ENCODE data around the gene LOXHD1.

The LOXHD1 gene

DNA sequence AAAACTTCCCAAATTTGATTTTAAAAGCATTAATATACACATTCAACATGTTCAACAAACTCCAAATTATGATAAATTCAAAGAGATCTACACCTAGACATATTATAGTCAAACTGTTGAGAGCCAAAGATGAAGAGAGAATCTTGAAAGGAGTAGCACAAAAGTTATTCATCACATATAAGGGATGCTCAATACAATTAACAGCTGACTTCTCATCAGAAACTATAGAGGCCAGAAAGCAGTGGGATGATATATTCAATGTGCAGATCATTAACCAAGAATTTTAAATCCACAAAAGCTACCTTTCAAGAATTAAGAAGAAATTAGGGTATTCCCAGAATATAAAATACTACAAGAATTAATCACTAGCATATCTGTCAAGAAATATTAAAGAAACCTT, 75.4 kb downstream of the LOXHD1 start:
- CTCF ChIA-PET: no interaction called here
- no peak for DNase-seq (ENCODE audit: low read depth, low spot score)
- TF ChIP-seq, protein P1, sequence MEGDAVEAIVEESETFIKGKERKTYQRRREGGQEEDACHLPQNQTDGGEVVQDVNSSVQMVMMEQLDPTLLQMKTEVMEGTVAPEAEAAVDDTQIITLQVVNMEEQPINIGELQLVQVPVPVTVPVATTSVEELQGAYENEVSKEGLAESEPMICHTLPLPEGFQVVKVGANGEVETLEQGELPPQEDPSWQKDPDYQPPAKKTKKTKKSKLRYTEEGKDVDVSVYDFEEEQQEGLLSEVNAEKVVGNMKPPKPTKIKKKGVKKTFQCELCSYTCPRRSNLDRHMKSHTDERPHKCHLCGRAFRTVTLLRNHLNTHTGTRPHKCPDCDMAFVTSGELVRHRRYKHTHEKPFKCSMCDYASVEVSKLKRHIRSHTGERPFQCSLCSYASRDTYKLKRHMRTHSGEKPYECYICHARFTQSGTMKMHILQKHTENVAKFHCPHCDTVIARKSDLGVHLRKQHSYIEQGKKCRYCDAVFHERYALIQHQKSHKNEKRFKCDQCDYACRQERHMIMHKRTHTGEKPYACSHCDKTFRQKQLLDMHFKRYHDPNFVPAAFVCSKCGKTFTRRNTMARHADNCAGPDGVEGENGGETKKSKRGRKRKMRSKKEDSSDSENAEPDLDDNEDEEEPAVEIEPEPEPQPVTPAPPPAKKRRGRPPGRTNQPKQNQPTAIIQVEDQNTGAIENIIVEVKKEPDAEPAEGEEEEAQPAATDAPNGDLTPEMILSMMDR (IDR thresholded peaks at IDR 0.05; ENCODE audit: insufficient read depth, low read length, missing control alignments): no peak
- no peak overlapping the region for H3K4me3 ChIP-seq (ENCODE audit: low read depth, low read length)
- POLR2A ChIA-PET: no interaction called here

DNA sequence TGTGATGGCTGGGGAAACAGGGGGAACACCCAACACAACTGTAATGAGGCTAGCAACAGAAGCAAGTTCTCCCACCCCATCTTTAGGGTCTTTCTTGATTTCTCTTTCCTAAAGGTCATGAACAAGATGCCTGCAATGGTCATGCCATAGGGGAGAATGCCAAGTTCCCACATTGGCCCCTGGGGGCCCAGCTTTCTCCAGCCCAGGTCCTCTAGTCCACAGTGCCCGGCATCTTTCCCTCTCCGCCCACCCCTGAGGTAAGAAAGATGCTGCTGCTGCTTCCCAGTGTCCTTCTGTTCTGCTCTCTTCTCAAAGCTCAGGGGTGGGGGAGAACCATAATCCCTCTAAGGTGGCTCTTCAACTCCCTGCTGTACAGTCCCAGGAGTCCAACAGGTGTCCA, 78.0 kb downstream of the LOXHD1 start:
- no peak overlapping the region for H3K4me3 ChIP-seq (ENCODE audit: low read depth, low read length)
- POLR2A ChIA-PET: no interaction called here
- CTCF ChIA-PET: no interaction called here
- no peak for DNase-seq (ENCODE audit: low read depth, low spot score)
- TF ChIP-seq, protein P1 (IDR thresholded peaks at IDR 0.05; ENCODE audit: insufficient read depth, low read length, missing control alignments): no peak

GRCh38 chr18:46577546-46577945, 79.5 kb downstream of the LOXHD1 start:
- DNase-seq (ENCODE audit: low read depth, low spot score): no peak
- TF ChIP-seq, protein P1 (IDR thresholded peaks at IDR 0.05; ENCODE audit: insufficient read depth, low read length, missing control alignments): no peak
- no peak overlapping the region for H3K4me3 ChIP-seq (ENCODE audit: low read depth, low read length)
- ChIA-PET POLR2A (no interaction called here), CTCF (no interaction called here)

- no peak overlapping the region for H3K4me3 ChIP-seq (ENCODE audit: low read depth, low read length)
- TF ChIP-seq, protein P1 (IDR thresholded peaks at IDR 0.05; ENCODE audit: insufficient read depth, low read length, missing control alignments): no peak
- ChIA-PET CTCF (no interaction called here), POLR2A (no interaction called here)
- DNase-seq (ENCODE audit: low read depth, low spot score): no peak
Measured at GRCh38 chr18:46575851-46576250, 81.2 kb downstream of the LOXHD1 start.

- TF ChIP-seq, protein P1 (IDR thresholded peaks at IDR 0.05; ENCODE audit: insufficient read depth, low read length, missing control alignments): no peak
- CTCF ChIA-PET: no interaction called here
- DNase-seq (ENCODE audit: low read depth, low spot score): no peak
- POLR2A ChIA-PET: no interaction called here
- no peak overlapping the region for H3K4me3 ChIP-seq (ENCODE audit: low read depth, low read length)
Measured at GRCh38 chr18:46574743-46575115, 82.3 kb downstream of the LOXHD1 start.

DNA sequence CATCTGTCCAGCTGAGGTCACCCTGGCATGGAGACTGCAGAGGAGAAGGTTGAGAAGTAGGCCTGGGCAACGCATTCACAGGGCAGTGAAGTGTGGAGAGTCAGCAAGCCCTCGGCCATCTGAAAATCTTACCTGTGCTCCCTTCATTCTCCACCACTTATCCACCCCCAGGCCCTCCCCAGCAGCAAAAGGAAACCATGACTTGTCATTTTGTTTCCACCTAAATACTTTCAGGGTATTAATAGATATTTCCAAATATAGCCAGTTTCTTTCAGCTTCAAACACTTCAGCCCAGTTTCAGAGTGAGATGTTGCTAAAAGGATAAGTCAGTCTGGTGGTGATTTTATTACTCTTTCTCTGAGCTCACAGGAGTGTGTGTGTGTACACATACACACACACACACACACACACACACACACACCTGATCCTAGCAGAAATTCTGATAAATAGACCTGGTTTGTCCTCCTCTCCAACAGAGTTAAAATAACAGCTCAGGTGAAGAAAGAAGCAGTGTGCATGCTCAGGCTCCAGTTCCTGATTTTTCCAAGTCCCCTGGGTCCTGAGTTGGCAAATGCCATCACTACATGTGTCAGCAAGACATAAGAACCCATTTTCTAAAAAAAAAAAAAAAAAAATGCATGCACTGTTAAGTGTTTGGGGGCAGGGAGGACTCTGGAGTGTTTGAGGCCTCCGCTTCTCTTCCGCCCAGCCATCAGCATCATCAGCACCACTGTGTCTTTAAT, 82.8 kb downstream of the LOXHD1 start:
- no peak for DNase-seq (ENCODE audit: low read depth, low spot score)
- no peak overlapping the region for H3K4me3 ChIP-seq (ENCODE audit: low read depth, low read length)
- ChIA-PET POLR2A (no interaction called here), CTCF (no interaction called here)
- TF ChIP-seq, protein P1 (IDR thresholded peaks at IDR 0.05; ENCODE audit: insufficient read depth, low read length, missing control alignments): no peak
